ENCODE measurements around the gene KATNB1. TPM values are rescaled to one million over a fixed set of nuclear protein-coding genes. Genes with fewer than 3 reads are reported as not detected.

Gene KATNB1
- total RNA-seq, 1 experiment from 2014 or later: 37.7 TPM

DNA sequence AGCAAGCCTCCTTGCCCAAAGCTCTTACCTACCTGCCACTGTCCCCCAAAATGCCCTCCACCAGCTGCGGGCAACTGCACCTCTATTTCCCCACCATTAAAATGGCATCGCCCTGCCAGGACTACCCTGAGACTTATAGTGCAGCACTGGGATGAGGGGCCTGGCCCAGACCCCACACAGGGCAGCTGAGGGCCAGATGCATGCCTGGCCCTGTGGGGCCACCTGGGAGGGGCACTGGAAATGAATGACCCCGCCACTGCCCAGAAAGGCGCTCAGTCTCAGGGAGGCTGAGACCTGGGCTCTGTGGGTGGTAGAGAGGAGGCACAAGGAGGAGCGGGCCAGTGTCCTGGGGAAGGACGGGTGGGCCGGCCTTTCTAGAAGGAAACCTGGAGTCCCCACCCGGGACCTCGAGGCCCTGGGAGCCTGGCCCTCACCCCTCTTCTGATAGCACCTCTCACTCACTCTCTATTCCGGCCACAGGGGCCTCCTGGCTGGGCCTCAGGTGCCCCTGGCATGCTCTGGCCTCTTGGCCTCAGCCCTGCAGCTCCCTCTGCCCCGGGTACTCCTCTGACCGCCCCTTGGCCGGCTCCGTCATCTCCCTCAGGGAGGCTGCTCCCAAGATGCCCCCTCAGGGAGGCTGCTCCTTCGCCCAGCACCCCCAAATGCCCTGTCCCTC is 26.9 kb downstream of the KATNB1 start:
- ChIA-PET CTCF (no interaction called here), POLR2A (ENCODE audit: unreplicated experiment) (no interaction called here)
- H3F3A ChIP-seq (ENCODE audit: low read length, unreplicated experiment): no peaks in the 10 kb centered on the region
- H3K27me3 ChIP-seq (ENCODE audit: low read length): no peaks in the 10 kb centered on the region
- H3K4me2 ChIP-seq (ENCODE audit: low read length): no peak overlapping the region
- ATAC-seq (no peak), DNase-seq (no peak)
- no TSS peak for BruUV-seq (replicated peaks)
- intact Hi-C loops (cut with micrococcal nuclease): loop anchor here (5.0 kb wide), 1 partner anchor 50 kb away; no protein-coding TSS in a partner anchor
- H4K20me1 ChIP-seq (ENCODE audit: low read length): no peaks in the 10 kb centered on the region
- no peak overlapping the region for H2AFZ ChIP-seq (ENCODE audit: low read length)
- no peaks in the 10 kb centered on the region for H3K9me2 ChIP-seq (replicated peaks; ENCODE audit: low read length)
- TF ChIP-seq EZH2phosphoT487 (IDR thresholded peaks at IDR 0.05; ENCODE audit: borderline replicate concordance, low read length) (no peak), EZH2 (IDR thresholded peaks at IDR 0.05; ENCODE audit: low read length, unreplicated experiment) (no peak)
- TF ChIP-seq, protein P1, sequence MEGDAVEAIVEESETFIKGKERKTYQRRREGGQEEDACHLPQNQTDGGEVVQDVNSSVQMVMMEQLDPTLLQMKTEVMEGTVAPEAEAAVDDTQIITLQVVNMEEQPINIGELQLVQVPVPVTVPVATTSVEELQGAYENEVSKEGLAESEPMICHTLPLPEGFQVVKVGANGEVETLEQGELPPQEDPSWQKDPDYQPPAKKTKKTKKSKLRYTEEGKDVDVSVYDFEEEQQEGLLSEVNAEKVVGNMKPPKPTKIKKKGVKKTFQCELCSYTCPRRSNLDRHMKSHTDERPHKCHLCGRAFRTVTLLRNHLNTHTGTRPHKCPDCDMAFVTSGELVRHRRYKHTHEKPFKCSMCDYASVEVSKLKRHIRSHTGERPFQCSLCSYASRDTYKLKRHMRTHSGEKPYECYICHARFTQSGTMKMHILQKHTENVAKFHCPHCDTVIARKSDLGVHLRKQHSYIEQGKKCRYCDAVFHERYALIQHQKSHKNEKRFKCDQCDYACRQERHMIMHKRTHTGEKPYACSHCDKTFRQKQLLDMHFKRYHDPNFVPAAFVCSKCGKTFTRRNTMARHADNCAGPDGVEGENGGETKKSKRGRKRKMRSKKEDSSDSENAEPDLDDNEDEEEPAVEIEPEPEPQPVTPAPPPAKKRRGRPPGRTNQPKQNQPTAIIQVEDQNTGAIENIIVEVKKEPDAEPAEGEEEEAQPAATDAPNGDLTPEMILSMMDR (conservative IDR thresholded peaks at IDR 0.05; ENCODE audit: low read depth, low read length): no peak
- H3K79me2 ChIP-seq (ENCODE audit: low read length): no peaks in the 10 kb centered on the region
- H3K36me3 ChIP-seq (ENCODE audit: low read depth, low read length): no peaks in the 10 kb centered on the region
- no peak overlapping the region for H3K27ac ChIP-seq (ENCODE audit: low read length)
- peaks cover 8% of the 10 kb centered on the region for H3K4me1 ChIP-seq (ENCODE audit: insufficient read depth, low read length)
- no peaks in the 10 kb centered on the region for H3K9me3 ChIP-seq (ENCODE audit: low read length)
- H3K9ac ChIP-seq (ENCODE audit: low read length): no peak overlapping the region
- no peak overlapping the region for H3K4me3 ChIP-seq (ENCODE audit: low read length)

DNA sequence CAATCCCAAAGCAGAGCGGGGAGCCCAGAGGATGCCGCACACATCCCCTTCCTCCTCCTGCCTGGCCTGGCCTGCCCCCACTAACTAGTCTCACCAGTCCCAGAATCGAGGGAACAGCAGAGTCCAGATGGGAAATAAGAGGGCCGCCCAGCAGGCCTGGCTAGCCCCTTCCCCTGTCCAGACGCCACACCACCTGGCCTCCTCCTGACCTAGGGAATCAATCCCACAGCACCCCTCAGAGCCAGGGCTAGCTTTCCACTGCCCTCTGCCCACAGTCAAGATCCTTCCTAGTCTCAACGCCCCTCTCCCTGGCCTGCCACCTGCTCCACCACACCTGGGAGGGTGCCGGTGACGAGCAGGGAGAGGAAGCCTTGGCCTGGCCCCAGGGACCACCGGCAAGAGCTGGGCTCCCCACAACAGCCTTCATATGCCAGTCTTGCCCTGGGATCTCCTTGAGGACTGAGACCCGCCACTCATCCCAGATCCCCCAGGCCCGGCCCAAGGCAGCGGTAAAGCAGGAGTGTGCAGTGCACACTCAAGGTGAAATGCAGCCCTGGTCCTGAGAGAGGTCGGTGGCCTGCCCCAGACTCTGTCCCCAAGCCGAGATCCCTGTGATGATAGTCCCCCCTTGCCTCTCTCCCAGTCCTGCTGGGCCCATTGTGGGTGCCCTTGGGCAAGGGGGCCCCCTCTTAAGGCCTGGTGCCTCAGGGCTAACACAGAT is 27.9 kb downstream of the KATNB1 start:
- no peak for DNase-seq
- Histone ChIP-seq H3K27ac (ENCODE audit: low read length) (peak overlapping the region; percentile 32; the same call in 1 of the 2 replicates), H3K79me2 (ENCODE audit: low read length) (no peaks in the 10 kb centered on the region), H3K9me2 (replicated peaks; ENCODE audit: low read length) (no peaks in the 10 kb centered on the region), H3K4me3 (ENCODE audit: low read length) (no peak overlapping the region), H3K4me2 (ENCODE audit: low read length) (no peak overlapping the region), H3F3A (ENCODE audit: low read length, unreplicated experiment) (no peaks in the 10 kb centered on the region), H3K36me3 (ENCODE audit: low read depth, low read length) (no peaks in the 10 kb centered on the region), H3K27me3 (ENCODE audit: low read length) (no peaks in the 10 kb centered on the region), H4K20me1 (ENCODE audit: low read length) (no peaks in the 10 kb centered on the region), H3K9me3 (ENCODE audit: low read length) (no peaks in the 10 kb centered on the region), H3K4me1 (ENCODE audit: insufficient read depth, low read length) (peaks cover 8% of the 10 kb centered on the region), H2AFZ (ENCODE audit: low read length) (no peak overlapping the region), H3K9ac (ENCODE audit: low read length) (no peak overlapping the region)
- ChIA-PET CTCF (interaction anchor here (0.7 kb wide), 1 partner anchor 96 kb away, joined by 5 read pairs; no protein-coding TSS in a partner anchor), POLR2A (ENCODE audit: unreplicated experiment) (no interaction called here)
- intact Hi-C loops (cut with micrococcal nuclease): loop anchor here (5.0 kb wide), 1 partner anchor 49 kb away; no protein-coding TSS in a partner anchor
- no peak for ATAC-seq
- TF ChIP-seq EZH2phosphoT487 (IDR thresholded peaks at IDR 0.05; ENCODE audit: borderline replicate concordance, low read length) (no peak), EZH2 (IDR thresholded peaks at IDR 0.05; ENCODE audit: low read length, unreplicated experiment) (no peak)
- TF ChIP-seq, protein P1 (conservative IDR thresholded peaks at IDR 0.05; ENCODE audit: low read depth, low read length): no peak
- BruUV-seq (replicated peaks): no TSS peak

DNA sequence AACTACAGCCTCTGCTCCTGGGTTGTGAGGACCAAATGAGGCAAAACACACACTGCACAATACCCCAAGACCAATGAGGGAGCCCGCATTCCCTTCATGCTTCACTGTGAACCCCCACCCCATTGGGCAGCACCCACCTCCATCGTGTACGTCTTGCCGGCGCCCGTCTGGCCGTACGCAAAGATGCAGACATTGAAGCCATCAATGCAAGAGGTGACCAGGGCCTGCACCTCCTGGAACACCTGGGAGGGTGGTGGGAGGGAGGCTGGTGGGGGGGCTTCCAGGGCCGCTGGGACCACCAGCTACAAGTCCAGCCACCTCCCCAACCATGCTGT is 28.4 kb downstream of the KATNB1 start:
- H3K36me3 ChIP-seq (ENCODE audit: low read depth, low read length): no peaks in the 10 kb centered on the region
- H3K79me2 ChIP-seq (ENCODE audit: low read length): no peaks in the 10 kb centered on the region
- POLR2A ChIA-PET (ENCODE audit: unreplicated experiment): no interaction called here
- no peak for DNase-seq
- no peak overlapping the region for H2AFZ ChIP-seq (ENCODE audit: low read length)
- H3K9ac ChIP-seq (ENCODE audit: low read length): no peak overlapping the region
- CTCF ChIA-PET: interaction anchor here (0.7 kb wide), 1 partner anchor 95 kb away, joined by 5 read pairs; no protein-coding TSS in a partner anchor
- no peak overlapping the region for H3K4me2 ChIP-seq (ENCODE audit: low read length)
- no peaks in the 10 kb centered on the region for H3K9me3 ChIP-seq (ENCODE audit: low read length)
- no peaks in the 10 kb centered on the region for H4K20me1 ChIP-seq (ENCODE audit: low read length)
- no peaks in the 10 kb centered on the region for H3K27me3 ChIP-seq (ENCODE audit: low read length)
- TF ChIP-seq EZH2phosphoT487 (IDR thresholded peaks at IDR 0.05; ENCODE audit: borderline replicate concordance, low read length) (no peak), EZH2 (IDR thresholded peaks at IDR 0.05; ENCODE audit: low read length, unreplicated experiment) (no peak)
- TF ChIP-seq, protein P1 (conservative IDR thresholded peaks at IDR 0.05; ENCODE audit: low read depth, low read length): no peak
- BruUV-seq (replicated peaks): no TSS peak
- no peak for ATAC-seq
- no peaks in the 10 kb centered on the region for H3F3A ChIP-seq (ENCODE audit: low read length, unreplicated experiment)
- H3K27ac ChIP-seq (ENCODE audit: low read length): peak overlapping the region; percentile 32; the same call in 1 of the 2 replicates
- H3K4me1 ChIP-seq (ENCODE audit: insufficient read depth, low read length): peaks cover 8% of the 10 kb centered on the region
- H3K9me2 ChIP-seq (replicated peaks; ENCODE audit: low read length): no peaks in the 10 kb centered on the region
- no peak overlapping the region for H3K4me3 ChIP-seq (ENCODE audit: low read length)
- intact Hi-C loops (cut with micrococcal nuclease): loop anchor here (5.0 kb wide), 1 partner anchor 48 kb away; no protein-coding TSS in a partner anchor
